GM21529 (cell line): ENCODE results near the gene PYGM.

Source experiments
- ATAC-seq: cut with Tn5 transposase; IDR thresholded peaks from one replicate; pipeline ENCODE4 v1.9.1; 2021; ENCODE audit not compliant: unreplicated experiment

The PYGM gene

GRCh38 chr11:64792482-64792881 lies 32.7 kb upstream of the PYGM start:
- ATAC-seq = no peak

- no peak for ATAC-seq
Observed at GRCh38 chr11:64791781-64792291, 32.1 kb upstream of the PYGM start.

GRCh38 chr11:64790205-64791095 lies 30.7 kb upstream of the PYGM start:
- no peak for ATAC-seq

DNA sequence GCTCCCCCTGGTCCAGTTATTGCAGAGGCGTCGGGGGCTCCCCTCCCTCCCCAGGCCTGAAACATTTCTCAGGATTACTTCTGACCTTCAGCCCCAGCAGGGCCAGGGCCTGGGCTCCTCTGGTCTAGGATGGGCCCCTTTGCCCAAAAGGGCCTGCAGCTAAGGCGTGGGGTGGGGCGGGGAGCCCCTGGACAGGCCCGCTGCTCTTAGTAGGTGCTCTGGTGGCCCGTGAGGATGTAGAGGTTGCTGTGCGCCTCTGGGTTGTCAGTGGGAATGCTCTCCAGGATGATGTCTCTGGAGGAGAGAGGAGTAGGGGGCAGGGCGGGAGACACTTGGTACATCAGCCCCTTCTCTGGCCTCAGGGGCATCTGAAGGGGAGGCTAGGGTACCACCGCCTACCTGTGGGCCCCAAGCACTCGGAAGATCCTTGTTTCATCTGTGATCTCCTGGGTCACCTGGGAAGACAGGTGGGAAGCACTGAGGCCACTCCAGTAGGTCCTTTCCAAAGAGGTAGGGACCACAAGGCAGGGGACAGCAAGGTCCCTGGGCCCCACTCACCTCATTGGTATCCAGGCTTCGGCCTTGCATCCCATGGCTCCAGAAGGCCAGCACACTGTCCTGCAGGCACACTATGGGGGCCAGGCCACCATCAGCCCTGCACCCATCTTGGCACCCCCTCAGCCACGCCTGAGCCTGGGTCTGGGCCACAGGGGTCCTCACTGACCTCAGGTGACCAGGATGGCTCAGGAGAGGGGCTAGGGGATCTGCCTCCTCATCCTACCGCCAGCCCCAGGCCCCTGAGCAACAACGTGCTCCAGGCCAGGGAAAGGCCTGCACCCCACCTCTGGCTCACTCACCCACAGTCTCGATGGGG lies 29.8 kb upstream of the PYGM start:
- no peak for ATAC-seq

GRCh38 chr11:64788321-64789215 lies 28.8 kb upstream of the PYGM start:
- no peak for ATAC-seq

DNA sequence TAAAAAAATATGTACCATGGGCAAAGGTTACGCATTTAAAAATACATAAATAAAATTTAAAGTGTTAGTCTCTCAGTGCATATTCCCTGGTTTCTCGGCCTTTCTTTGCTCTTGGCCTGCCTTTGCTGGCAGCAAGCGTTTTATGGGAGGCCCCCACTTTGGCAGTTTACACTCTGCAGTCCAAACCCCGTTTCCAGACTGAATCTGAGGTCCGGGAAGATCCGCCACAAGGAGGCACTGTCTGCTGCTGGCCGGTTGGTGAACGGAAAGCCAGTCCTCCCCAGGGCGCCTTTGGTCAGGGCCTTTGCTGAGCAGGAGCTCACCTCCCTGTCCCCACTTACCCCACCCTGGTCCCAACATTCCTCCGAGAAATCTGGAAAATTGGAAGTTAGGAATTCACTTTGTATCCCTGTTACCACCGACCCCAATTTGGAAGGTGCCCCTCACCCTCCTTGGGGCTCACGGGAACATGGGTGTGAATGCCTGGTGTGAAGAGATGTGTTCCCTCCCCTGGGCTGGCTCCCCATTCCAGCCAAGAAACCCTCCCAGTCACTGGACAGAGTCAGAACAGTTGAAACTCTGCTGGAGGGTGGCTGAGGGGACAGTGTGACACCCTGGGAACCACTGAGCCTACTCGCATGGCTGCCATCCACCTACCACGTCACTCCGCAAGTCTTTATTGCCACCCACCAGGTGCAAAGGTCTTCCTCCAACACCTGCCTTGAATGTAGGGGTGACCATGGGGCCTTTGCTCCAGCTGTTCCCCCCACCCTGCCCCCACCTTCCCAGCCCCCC lies 27.9 kb upstream of the PYGM start:
- no peak for ATAC-seq

DNA sequence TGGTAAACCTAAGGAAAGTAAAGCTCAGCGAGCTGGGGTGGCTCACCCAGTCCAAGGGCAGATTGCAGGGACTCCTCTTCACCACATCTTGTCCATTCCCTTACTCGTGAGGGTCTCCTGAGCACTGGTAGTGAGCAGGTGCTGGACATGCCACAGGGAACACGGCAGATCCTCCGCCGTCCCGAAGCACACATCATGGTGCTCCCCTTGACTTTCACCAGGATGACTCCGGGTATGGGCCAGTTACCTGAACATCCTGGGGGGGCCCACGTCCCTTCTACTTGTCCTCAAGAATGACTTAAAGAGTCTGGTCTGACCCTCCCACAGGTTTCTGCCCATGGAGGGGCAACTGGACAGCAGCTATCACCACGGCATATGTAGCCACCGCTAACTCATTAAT lies 26.5 kb upstream of the PYGM start:
- no peak for ATAC-seq

DNA sequence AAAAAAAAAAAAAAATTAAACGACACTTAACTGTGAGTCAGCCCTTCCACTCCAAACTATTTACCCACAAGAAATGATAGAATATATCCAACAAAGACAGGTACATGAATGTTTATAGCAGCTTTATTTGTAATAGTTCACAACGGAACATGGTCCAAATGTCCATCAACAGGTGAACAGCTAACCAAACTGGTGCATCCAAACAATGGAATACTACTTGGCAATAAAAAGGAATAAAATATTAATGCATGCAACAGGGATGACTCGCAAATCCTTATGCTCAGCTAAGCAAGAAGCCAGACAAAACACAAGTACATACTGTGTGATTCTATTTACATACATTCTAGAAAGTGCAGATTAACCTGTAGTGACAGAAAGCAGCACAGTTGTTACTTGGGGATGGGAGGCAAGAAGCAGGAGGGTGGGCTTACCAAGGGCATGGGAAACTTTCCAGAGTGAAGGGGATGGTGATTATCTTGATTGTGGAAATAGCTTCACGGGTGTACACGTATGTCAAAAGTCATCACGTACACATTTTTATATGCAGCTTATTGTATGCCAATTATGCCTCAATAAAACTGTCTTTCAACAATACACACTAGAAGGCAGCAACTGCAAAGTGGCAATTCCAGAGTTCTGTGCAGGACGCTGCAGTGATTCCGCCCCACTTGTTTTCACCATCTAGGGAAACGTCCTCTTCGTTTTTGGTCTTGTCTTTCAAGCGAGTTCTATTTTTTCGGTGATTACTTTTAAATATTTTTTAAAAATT lies 25.2 kb upstream of the PYGM start:
- ATAC-seq = no peak

- ATAC-seq = peak; percentile 78
Observed at GRCh38 chr11:64778473-64779298, 18.9 kb upstream of the PYGM start, which contains the start of gene SF1. TSS of gene SF1 (minus strand) at chr11:64778542. CDS start at chr11:64778392, 150 bp downstream.

GRCh38 chr11:64778223-64778472 lies 18.4 kb upstream of the PYGM start:
- no peak for ATAC-seq

DNA sequence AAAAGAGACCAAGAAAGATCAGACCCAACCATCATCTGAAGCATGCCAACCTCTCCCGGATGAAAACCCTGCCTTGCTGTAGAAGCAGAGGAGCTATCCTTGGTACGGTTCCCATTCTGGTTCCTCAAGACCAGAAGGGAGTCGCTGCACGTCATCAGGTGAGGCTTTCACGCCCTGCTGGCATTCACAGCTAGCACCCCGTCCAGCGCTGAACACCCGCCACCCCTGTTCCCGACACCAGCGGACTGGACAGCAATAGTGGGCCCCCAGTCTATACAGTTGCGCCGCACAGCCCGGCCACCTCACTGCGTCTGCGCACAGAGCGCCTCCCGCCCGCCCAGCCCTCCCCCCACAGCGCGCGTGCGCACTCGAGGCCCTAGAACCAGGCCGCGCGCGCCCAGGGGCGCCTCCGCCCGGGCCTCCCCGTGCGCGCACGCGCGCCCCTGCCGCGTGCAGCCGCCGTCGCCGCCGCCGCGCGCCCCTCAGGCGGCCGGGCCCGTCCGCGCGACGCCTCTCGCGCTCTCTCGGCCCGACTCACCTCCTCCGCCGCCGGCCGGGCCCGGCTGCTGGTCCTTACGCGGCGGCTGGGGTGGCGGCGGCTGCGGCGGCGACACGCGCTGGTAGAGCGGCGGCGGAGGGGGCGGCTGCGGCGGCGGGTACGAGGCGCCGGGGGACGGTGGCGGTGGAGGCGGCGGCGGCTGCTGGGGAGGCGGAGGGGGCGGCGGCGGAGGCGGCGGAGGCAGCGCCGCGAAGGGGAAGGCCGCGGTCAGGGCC lies 17.9 kb upstream of the PYGM start:
- ATAC-seq = no peak

GRCh38 chr11:64776875-64777274 lies 17.1 kb upstream of the PYGM start:
- ATAC-seq = no peak

DNA sequence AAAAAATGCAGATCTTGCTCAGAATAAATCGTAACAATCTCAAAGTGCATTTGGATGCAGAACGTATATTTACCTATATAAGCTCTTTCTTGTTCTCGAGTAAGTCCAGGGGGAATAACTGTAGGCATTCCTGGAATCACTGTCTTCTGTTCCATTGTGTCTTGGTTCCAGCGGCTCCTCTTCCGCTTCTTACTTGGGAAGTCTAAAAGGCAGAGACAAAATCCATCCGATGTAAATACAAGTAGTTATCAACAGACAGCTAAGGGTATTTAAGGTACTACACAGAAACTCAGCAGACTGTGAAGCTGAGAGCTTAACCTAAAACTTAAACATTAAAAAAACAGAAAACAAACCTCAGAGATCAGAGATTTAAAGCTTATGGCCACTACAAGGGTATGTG lies 16.7 kb upstream of the PYGM start:
- ATAC-seq = no peak

DNA sequence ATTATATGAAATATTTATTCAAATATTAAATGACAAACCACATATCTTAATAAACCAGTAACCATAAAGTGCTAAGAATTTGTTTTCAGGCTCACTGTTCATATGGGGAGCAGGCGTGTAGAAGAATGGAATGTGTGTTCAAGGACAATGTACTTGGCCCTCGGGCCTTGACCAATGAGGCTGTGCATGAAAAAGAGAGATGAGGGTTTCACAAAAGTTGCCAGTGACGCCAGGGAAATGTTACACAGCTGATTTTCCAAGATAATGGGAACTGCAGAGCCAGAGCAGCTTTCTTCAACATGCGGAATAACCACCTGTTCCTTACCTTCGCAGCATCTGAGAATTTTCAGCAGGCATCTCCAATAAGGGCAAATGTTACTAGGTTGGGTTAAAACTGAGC lies 14.4 kb upstream of the PYGM start:
- no peak for ATAC-seq

GRCh38 chr11:64772303-64773018 lies 12.7 kb upstream of the PYGM start:
- ATAC-seq = no peak

GRCh38 chr11:64771861-64772260 lies 12.1 kb upstream of the PYGM start:
- ATAC-seq = peak; percentile 65

DNA sequence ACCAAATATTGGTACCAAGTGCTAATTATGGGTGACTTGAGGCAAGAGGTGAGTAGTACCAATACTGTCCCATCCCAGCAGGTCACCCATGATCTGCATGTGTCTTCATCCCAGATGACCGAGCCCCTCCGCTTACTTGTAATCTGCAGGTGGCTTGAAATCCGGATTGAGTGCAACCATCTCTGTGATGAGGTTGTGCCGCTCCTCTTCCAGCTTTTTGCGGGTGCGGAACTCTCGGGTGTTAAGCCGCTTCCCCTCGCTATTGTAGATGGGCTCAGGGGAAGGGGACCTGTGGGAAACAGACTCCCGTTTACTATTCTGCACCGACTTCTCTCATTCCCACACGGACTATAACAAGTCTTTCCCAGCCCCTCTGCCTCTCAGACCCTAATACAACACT lies 10.3 kb upstream of the PYGM start:
- no peak for ATAC-seq
